Endodermal cell (in vitro differentiated cells): Measurements from ENCODE around the gene CTPS1. TPM values are rescaled to one million over a fixed set of nuclear protein-coding genes. Genes with fewer than 3 reads are reported as not detected.

Experiments used
- DNase-seq: peaks from one replicate; pipeline ENCODE4 v3.0.0-alpha.2; 2017
- H3K27ac ChIP-seq: 2 replicates; pipeline ENCODE4 v1.5.1; 2013; ENCODE audit warnings: mild to moderate bottlenecking, low read depth, low read length, moderate library complexity
- H3K27me3 ChIP-seq: 2 replicates; pipeline ENCODE4 v1.6.1; 2013; ENCODE audit warnings: mild to moderate bottlenecking, low read length, moderate library complexity; ENCODE audit not compliant: insufficient read depth, control insufficient read depth, poor library complexity, severe bottlenecking
- H3K36me3 ChIP-seq: 2 replicates; pipeline ENCODE4 v1.7.0; 2013; ENCODE audit warnings: mild to moderate bottlenecking, low read length, moderate library complexity; ENCODE audit not compliant: control insufficient read depth, insufficient read depth
- H3K4me1 ChIP-seq: one replicate; pipeline ENCODE4 v1.7.0; 2013; ENCODE audit warnings: low read length; ENCODE audit not compliant: control insufficient read depth, insufficient read depth
- H3K4me3 ChIP-seq: 2 replicates; pipeline ENCODE4 v1.5.1; 2013; ENCODE audit warnings: mild to moderate bottlenecking, low read length, moderate library complexity
- H3K9ac ChIP-seq: 2 replicates; pipeline ENCODE4 v1.6.1; 2013; ENCODE audit warnings: mild to moderate bottlenecking, low read length, moderate library complexity; ENCODE audit not compliant: poor library complexity, severe bottlenecking; ENCODE audit errors: extremely low read depth
- H3K9me3 ChIP-seq: 2 replicates; pipeline ENCODE4 v1.6.1; 2013; ENCODE audit warnings: mild to moderate bottlenecking, low read length, moderate library complexity; ENCODE audit not compliant: control insufficient read depth
- H3K27ac Mint-ChIP-seq: 2 replicates; pipeline ENCODE4 v1.8.0; 2020; ENCODE audit warnings: mixed read lengths
- H3K27me3 Mint-ChIP-seq: 2 replicates; pipeline ENCODE4 v1.8.0; 2021; ENCODE audit warnings: mild to moderate bottlenecking, mixed read lengths; ENCODE audit not compliant: insufficient read depth
- H3K36me3 Mint-ChIP-seq: 2 replicates; pipeline ENCODE4 v1.8.0; 2020; ENCODE audit warnings: low read depth, mixed read lengths
- H3K4me1 Mint-ChIP-seq: 2 replicates; pipeline ENCODE4 v1.8.0; 2020; ENCODE audit warnings: mixed read lengths
- H3K4me3 Mint-ChIP-seq: 2 replicates; pipeline ENCODE4 v1.8.0; 2020; ENCODE audit warnings: mild to moderate bottlenecking, moderate library complexity, mixed read lengths
- H3K9me3 Mint-ChIP-seq: 2 replicates; pipeline ENCODE4 v1.8.0; 2020; ENCODE audit warnings: mild to moderate bottlenecking, mixed read lengths
- WGBS, 2 experiments: methylation state at CpG; one replicate each; pipeline versions ENCODE4 v1.1.5 to v1.1.7; 2013; ENCODE audit warnings: missing lambda C conversion rate in 2 of 2, mixed read lengths in 1 of 2; ENCODE audit not compliant: insufficient coverage in 1 of 2, insufficient read length in 1 of 2; 5-methylcytosine and 5-hydroxymethylcytosine counted together
- total RNA-seq, 2 donors: library from RNA; stranded (reverse); fragmentation: NEBNext Ultra II Directional in 1 of 2; extraction: Animal tissue kit (Norgen Biotek cat#: 25700) in 1 of 2; gene quantifications; 2 replicates in 1 of 2; 3 replicates in 1 of 2; pipeline ENCODE4 v1.2.1, GENCODE V29; 2021
- TF ChIP-seq, protein P1 (sequence below): fragments of 200-600 bp; sonication (generic); conservative IDR thresholded peaks from 2 replicates; pipeline ENCODE4 v1.5.0; 2021; ENCODE audit warnings: antibody characterized with exemption, mild to moderate bottlenecking

CTPS1 gene
- total RNA-seq, 2 donors from 2014 or later = 79.9 to 84.0 TPM

DNA sequence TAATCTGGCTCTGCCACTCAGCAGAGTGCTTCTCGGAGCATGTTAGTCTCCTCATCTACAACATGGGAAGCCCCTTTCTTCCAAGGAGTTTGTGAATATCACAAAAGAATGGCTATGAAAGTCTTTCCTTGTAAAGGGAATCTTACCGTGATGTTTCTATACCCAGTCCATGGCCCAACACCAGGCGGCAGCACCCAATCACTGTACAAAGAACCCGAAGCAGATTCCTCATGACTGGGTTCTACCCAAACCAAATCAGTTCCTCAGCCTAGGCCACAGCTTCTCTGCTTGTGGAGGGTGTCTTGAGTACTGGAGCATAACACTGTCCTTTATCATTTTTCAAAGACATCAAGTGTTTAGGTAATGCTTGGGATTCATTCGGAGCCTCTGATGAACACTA, 58.6 kb downstream of the CTPS1 start:
- Histone ChIP-seq H3K27me3 (no peaks in the 10 kb centered on the region), H3K4me3 (no peak overlapping the region), H3K27ac (no peak overlapping the region), H3K9ac (no peak overlapping the region), H3K36me3 (peaks cover 7% of the 10 kb centered on the region), H3K9me3 (no peaks in the 10 kb centered on the region), H3K4me1 (no peaks in the 10 kb centered on the region)
- peak; percentile 66 for DNase-seq
- Mint-ChIP-seq H3K36me3 (peaks cover 10% of the 10 kb centered on the region), H3K4me3 (no peak overlapping the region), H3K27me3 (no peaks in the 10 kb centered on the region), H3K27ac (no peak overlapping the region), H3K9me3 (no peaks in the 10 kb centered on the region), H3K4me1 (no peaks in the 10 kb centered on the region)
- TF ChIP-seq, protein P1, sequence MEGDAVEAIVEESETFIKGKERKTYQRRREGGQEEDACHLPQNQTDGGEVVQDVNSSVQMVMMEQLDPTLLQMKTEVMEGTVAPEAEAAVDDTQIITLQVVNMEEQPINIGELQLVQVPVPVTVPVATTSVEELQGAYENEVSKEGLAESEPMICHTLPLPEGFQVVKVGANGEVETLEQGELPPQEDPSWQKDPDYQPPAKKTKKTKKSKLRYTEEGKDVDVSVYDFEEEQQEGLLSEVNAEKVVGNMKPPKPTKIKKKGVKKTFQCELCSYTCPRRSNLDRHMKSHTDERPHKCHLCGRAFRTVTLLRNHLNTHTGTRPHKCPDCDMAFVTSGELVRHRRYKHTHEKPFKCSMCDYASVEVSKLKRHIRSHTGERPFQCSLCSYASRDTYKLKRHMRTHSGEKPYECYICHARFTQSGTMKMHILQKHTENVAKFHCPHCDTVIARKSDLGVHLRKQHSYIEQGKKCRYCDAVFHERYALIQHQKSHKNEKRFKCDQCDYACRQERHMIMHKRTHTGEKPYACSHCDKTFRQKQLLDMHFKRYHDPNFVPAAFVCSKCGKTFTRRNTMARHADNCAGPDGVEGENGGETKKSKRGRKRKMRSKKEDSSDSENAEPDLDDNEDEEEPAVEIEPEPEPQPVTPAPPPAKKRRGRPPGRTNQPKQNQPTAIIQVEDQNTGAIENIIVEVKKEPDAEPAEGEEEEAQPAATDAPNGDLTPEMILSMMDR = peak; percentile 61
- WGBS, 2 experiments = 88 to 100% methylated on average over 1 to 5 of the region's 5 CpGs

DNA sequence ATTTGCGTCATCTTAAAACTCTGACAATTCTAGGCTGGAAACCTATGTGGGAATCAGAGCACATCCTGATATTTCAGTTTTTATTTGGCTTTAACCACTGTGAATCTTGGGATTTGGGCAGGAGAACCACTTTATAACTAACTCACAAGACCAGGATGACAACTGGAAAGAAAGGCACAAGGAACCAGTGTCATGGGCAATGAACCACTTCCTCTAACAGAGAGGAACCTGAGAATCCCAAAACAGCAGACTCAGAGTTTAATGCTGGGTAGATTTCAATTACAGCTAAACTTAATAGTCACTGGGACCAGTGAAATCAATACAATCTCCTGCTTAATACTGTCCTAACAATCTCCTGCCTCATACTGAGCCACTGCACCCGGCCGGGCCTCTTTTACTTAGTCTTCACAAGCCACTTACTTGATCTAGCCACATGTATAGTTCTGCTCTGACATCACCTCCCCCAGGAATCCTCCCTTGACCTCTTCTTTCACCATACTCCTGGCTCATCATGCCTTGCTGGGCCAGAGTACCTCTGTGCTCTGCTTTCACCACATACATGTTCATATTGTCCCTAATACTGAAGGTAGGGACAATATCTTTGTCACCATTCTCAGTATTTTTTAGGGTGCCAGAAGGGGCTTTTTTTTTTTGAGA, 62.2 kb downstream of the CTPS1 start:
- no peak for DNase-seq
- no peak overlapping the region for H3K9ac ChIP-seq
- H3K9me3 ChIP-seq = no peaks in the 10 kb centered on the region
- Mint-ChIP-seq H3K4me3 (no peak overlapping the region), H3K36me3 (peaks cover 11% of the 10 kb centered on the region), H3K27ac (no peak overlapping the region), H3K9me3 (no peaks in the 10 kb centered on the region), H3K4me1 (no peaks in the 10 kb centered on the region), H3K27me3 (no peaks in the 10 kb centered on the region)
- no peak overlapping the region for H3K4me3 ChIP-seq
- no peaks in the 10 kb centered on the region for H3K27me3 ChIP-seq
- no peak overlapping the region for H3K27ac ChIP-seq
- TF ChIP-seq, protein P1 = no peak
- 97 to 100% methylated on average over 2 to 3 of the region's 3 CpGs for WGBS, 2 experiments
- no peaks in the 10 kb centered on the region for H3K4me1 ChIP-seq
- peaks cover 3% of the 10 kb centered on the region for H3K36me3 ChIP-seq

DNA sequence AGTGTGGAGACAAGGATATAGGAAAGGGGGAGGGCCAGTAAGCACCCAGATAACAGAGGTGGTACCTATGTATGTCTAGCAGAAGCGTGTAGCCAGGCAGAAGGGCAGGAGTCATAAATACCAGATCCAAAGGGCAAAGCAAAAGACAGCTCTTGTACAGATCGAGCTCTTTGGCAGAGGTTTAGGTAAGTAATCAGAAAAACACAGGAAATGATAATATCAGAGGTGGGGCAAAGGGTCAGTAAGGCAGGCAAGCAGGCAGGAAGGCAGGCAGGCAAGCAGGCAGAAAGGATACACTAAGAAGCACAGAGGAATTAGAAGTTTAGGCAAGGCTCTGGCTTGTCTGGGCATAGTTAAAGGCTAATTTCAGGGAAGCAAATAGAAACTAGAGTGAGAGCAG, 64.7 kb downstream of the CTPS1 start:
- Mint-ChIP-seq H3K4me1 (no peaks in the 10 kb centered on the region), H3K4me3 (no peak overlapping the region), H3K36me3 (peaks cover 24% of the 10 kb centered on the region), H3K9me3 (no peaks in the 10 kb centered on the region), H3K27me3 (no peaks in the 10 kb centered on the region), H3K27ac (no peak overlapping the region)
- H3K27ac ChIP-seq = no peak overlapping the region
- H3K27me3 ChIP-seq = no peaks in the 10 kb centered on the region
- H3K9me3 ChIP-seq = no peaks in the 10 kb centered on the region
- H3K36me3 ChIP-seq = peaks cover 3% of the 10 kb centered on the region
- DNase-seq = no peak
- WGBS, 2 experiments = 89 to 92% methylated on average over 2 of the region's 2 CpGs
- no peak overlapping the region for H3K9ac ChIP-seq
- TF ChIP-seq, protein P1 = no peak
- no peak overlapping the region for H3K4me3 ChIP-seq
- H3K4me1 ChIP-seq = no peaks in the 10 kb centered on the region
